ENCODE measurements around the gene PCDH11X.
"Not testable (repeated sequence)": the region's sequence is repeated elsewhere in the genome, so short reads cannot be mapped to it uniquely, and the experiment has no call there.

Gene PCDH11X, protein sequence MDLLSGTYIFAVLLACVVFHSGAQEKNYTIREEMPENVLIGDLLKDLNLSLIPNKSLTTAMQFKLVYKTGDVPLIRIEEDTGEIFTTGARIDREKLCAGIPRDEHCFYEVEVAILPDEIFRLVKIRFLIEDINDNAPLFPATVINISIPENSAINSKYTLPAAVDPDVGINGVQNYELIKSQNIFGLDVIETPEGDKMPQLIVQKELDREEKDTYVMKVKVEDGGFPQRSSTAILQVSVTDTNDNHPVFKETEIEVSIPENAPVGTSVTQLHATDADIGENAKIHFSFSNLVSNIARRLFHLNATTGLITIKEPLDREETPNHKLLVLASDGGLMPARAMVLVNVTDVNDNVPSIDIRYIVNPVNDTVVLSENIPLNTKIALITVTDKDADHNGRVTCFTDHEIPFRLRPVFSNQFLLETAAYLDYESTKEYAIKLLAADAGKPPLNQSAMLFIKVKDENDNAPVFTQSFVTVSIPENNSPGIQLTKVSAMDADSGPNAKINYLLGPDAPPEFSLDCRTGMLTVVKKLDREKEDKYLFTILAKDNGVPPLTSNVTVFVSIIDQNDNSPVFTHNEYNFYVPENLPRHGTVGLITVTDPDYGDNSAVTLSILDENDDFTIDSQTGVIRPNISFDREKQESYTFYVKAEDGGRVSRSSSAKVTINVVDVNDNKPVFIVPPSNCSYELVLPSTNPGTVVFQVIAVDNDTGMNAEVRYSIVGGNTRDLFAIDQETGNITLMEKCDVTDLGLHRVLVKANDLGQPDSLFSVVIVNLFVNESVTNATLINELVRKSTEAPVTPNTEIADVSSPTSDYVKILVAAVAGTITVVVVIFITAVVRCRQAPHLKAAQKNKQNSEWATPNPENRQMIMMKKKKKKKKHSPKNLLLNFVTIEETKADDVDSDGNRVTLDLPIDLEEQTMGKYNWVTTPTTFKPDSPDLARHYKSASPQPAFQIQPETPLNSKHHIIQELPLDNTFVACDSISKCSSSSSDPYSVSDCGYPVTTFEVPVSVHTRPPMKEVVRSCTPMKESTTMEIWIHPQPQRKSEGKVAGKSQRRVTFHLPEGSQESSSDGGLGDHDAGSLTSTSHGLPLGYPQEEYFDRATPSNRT (N-terminal part only)

GRCh38 chrX:91779135-91779534 is at the start of gene PCDH11X:
Gene PCDH11X (plus strand): TSS chrX:91779375. CDS start chrX:91835505, 56,130 bp downstream.
- H3K4me1 Mint-ChIP-seq; H3K27ac Mint-ChIP-seq; H3K9me3 Mint-ChIP-seq; H3K36me3 Mint-ChIP-seq (ENCODE audit: low read depth); H3K4me3 Mint-ChIP-seq; H3K27me3 Mint-ChIP-seq; DNase-seq: not testable (repeated sequence)
- peak; percentile 33 for ATAC-seq

DNA sequence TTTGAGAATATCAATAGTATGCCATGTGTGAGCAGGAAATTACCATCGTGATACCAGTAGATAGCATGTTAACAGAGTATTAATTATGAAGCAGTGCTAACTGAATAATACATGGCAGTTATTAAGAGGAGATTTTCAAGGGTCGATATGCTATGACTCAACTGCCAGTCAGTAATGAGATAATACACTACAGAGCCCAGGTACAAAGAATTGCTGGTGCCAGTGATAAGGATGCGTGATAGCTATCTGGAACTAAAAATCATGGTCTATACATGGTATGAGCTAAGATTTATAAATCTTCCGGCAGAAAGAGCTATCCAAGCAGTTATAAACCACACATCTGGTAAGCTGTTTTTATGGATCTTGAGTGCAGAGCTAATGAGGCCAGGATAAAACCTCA is 31.7 kb upstream of the PCDH11X start:
- H3K4me1 Mint-ChIP-seq; DNase-seq; ATAC-seq; H3K27ac Mint-ChIP-seq; H3K27me3 Mint-ChIP-seq; H3K4me3 Mint-ChIP-seq; H3K9me3 Mint-ChIP-seq; H3K36me3 Mint-ChIP-seq (ENCODE audit: low read depth): not testable (repeated sequence)

DNA sequence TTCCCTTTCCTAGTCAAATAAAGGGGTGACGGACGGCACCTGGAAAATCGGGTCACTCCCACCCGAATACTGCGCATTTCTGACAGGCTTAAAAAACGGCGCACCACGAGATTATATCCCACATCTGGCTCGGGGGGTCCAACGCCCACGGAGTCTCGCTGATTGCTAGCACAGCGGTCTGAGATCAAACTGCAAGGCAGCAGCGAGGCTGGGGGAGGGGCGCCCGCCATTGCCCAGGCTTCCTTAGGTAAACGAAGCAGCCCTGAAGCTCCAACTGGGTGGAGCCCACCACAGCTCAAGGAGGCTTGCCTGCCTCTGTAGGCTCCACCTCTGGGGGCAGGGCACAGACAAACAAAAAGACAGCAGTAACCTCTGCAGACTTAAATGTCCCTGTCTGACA is 26.2 kb upstream of the PCDH11X start:
- H3K27ac Mint-ChIP-seq; ATAC-seq; DNase-seq; H3K9me3 Mint-ChIP-seq; H3K4me1 Mint-ChIP-seq; H3K36me3 Mint-ChIP-seq (ENCODE audit: low read depth); H3K27me3 Mint-ChIP-seq; H3K4me3 Mint-ChIP-seq: not testable (repeated sequence)

GRCh38 chrX:91770619-91771488 is 8.3 kb upstream of the PCDH11X start:
- not testable (repeated sequence) for H3K27ac Mint-ChIP-seq; H3K27me3 Mint-ChIP-seq; H3K36me3 Mint-ChIP-seq (ENCODE audit: low read depth); H3K4me1 Mint-ChIP-seq; H3K9me3 Mint-ChIP-seq; H3K4me3 Mint-ChIP-seq; DNase-seq
- peak; percentile 75 for ATAC-seq

DNA sequence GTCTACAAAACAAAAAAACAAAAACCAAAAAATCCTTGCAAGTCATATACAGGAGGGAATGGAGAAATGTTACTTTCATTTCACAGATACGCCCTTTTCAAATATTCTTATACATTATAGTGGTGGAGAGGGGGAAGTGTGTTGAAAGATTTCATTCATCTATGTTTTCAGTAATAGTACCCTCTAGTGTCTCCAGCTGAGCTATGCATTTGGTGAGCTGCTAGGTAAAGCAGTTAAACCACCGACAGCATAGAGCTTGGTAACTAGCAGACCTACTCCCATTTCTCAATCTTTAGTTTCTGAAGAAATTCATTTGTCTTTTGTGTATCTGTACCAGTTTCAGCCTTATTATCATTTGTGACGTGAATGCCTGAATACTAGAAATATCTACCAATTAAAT is 5.2 kb upstream of the PCDH11X start:
- ATAC-seq; H3K9me3 Mint-ChIP-seq; H3K27me3 Mint-ChIP-seq; H3K4me1 Mint-ChIP-seq; H3K27ac Mint-ChIP-seq; H3K4me3 Mint-ChIP-seq; H3K36me3 Mint-ChIP-seq (ENCODE audit: low read depth); DNase-seq: not testable (repeated sequence)

- not testable (repeated sequence) for H3K27me3 Mint-ChIP-seq; H3K9me3 Mint-ChIP-seq; H3K4me1 Mint-ChIP-seq; DNase-seq; H3K36me3 Mint-ChIP-seq (ENCODE audit: low read depth); ATAC-seq; H3K27ac Mint-ChIP-seq; H3K4me3 Mint-ChIP-seq
These were observed 833 bp downstream of the PCDH11X start for GRCh38 chrX:91780008-91780407.

DNA sequence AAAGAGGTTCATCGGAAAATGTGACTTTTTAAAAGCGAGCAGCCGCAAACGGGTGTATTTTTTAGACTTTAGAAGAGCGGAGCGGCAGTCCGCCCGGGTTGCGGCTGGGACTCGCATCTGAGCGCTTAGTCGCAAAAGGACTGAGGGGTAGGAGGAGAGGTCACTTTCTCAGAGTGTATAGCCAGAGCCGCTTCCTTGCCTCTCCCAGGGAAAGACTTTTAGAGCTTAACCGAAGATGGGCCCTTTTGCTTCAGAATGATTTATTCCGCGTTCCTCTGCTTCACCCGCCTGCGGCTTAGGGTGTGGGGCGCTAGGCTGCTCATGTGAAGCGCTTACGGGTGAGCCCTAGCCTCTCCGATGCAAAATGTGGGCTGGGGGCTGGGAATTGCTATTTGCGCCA is 1.5 kb downstream of the PCDH11X start:
- not testable (repeated sequence) for H3K36me3 Mint-ChIP-seq (ENCODE audit: low read depth); ATAC-seq; H3K4me3 Mint-ChIP-seq; H3K4me1 Mint-ChIP-seq; H3K9me3 Mint-ChIP-seq; H3K27ac Mint-ChIP-seq; H3K27me3 Mint-ChIP-seq; DNase-seq

- not testable (repeated sequence) for H3K36me3 Mint-ChIP-seq (ENCODE audit: low read depth); H3K27me3 Mint-ChIP-seq; H3K4me1 Mint-ChIP-seq; DNase-seq; H3K27ac Mint-ChIP-seq; H3K9me3 Mint-ChIP-seq; H3K4me3 Mint-ChIP-seq; ATAC-seq
These were observed 2.6 kb downstream of the PCDH11X start for GRCh38 chrX:91781553-91782298.

DNA sequence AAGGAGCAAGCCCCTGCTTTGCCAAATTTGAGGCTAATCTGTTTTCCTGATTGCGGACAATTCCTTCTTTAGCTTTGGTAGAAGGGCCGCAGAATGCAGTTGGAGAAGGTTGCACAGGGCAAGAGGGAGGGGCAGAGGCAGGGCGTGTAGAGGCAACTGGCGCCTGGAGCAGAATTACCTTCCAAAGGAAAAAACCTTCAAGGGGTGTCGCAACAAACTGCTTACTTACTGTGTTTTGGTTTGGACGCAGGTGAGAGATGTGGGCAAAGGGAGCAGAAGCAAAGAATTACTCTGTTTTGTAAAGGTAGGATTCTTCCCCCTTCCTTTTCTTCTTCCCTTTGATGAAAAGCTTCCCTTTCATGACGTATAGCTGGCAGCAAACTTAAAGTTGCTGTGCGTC is 3.6 kb downstream of the PCDH11X start:
- not testable (repeated sequence) for H3K27ac Mint-ChIP-seq, DNase-seq

DNA sequence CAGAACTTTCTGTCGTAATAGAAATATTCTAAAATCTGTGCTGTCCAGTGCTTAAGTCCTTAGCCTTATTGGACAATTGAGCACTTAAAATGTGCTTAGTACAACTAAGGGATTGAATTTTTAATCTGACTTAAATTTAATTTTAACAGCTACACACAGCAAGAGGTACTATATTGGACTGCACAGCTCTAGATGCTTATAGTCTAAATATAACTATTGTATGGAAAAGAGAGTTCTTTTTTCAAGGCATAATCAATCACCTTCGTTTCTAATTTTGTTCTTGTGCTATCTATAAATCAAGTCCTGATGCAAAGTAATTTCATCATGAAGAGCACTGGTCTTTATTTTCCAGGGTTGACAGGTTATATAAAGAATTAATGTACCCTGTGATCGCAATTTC is 38.4 kb downstream of the PCDH11X start:
- DNase-seq; H3K27me3 Mint-ChIP-seq; ATAC-seq; H3K27ac Mint-ChIP-seq; H3K4me3 Mint-ChIP-seq; H3K9me3 Mint-ChIP-seq; H3K4me1 Mint-ChIP-seq; H3K36me3 Mint-ChIP-seq (ENCODE audit: low read depth): not testable (repeated sequence)

More for the DNA sequence above, 3.6 kb downstream of the PCDH11X start:
- not testable (repeated sequence) for H3K4me3 Mint-ChIP-seq; H3K9me3 Mint-ChIP-seq; H3K4me1 Mint-ChIP-seq; ATAC-seq; H3K27me3 Mint-ChIP-seq; H3K36me3 Mint-ChIP-seq (ENCODE audit: low read depth)

GRCh38 chrX:91825321-91825720 is 46.1 kb downstream of the PCDH11X start:
- not testable (repeated sequence) for H3K36me3 Mint-ChIP-seq (ENCODE audit: low read depth); ATAC-seq; DNase-seq; H3K27me3 Mint-ChIP-seq; H3K27ac Mint-ChIP-seq; H3K4me3 Mint-ChIP-seq; H3K4me1 Mint-ChIP-seq; H3K9me3 Mint-ChIP-seq
